ENCODE measurements around the gene MDP1. TPM values are rescaled to one million over a fixed set of nuclear protein-coding genes. Genes with fewer than 3 reads are reported as not detected.

Gene MDP1
- total RNA-seq, 1 experiment from 2014 or later, result 18.8 TPM

DNA sequence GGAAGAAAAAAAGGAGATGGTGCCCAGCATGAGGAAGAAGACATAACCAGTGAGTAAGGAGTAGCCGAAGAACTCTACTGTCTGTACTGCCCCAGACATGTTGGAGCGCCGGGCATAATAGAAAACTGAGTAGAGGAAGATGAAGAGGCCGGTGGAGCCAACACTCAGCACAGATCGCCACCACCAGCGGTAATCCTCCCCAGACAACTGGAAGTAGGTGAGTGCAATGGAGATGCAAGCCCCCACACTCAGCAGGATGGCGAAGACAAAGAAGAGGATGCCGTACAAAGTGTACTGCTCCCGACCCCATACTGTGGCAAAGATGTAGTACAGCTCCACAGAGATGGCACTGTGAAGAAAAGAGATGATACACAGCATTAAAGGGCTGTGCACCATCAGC is 26.4 kb downstream of the MDP1 start:
- Histone ChIP-seq H3K23me2 (ENCODE audit: insufficient read length, low read depth, low read length, poor library complexity, severe bottlenecking) (no peaks in the 10 kb centered on the region), H2AFZ (ENCODE audit: low read length) (no peak overlapping the region), H3K27me3 (ENCODE audit: insufficient read depth, low read length) (no peaks in the 10 kb centered on the region), H2BK15ac (ENCODE audit: low read depth, low read length) (no peak overlapping the region), H3T11ph (ENCODE audit: low read length) (no peak overlapping the region), H2BK120ac (ENCODE audit: low read depth, low read length, poor library complexity, severe bottlenecking) (no peak overlapping the region), H3K4me1 (ENCODE audit: insufficient read depth, low read length) (no peaks in the 10 kb centered on the region; the same call in 1 of the 2 replicates), H3K79me2 (ENCODE audit: insufficient read depth, low read length) (no peaks in the 10 kb centered on the region), H2BK12ac (ENCODE audit: insufficient read length, low read depth, low read length) (no peak overlapping the region), H3K9me3 (ENCODE audit: control insufficient read depth, low read depth, low read length) (no peaks in the 10 kb centered on the region), H4K20me1 (ENCODE audit: control insufficient read depth, insufficient read depth, insufficient read length) (no peaks in the 10 kb centered on the region), H2AK5ac (ENCODE audit: insufficient read length, low read length) (no peak overlapping the region), H3K79me1 (ENCODE audit: insufficient read depth, low read depth, low read length, poor library complexity, severe bottlenecking) (peaks cover 4% of the 10 kb centered on the region), H2BK5ac (ENCODE audit: insufficient read length, low read length) (no peak overlapping the region), H4K5ac (ENCODE audit: insufficient read length, low read depth, low read length) (no peak overlapping the region), H3K14ac (ENCODE audit: insufficient read depth, low read length) (no peak overlapping the region), H4K8ac (replicated peaks; ENCODE audit: insufficient read length, low read depth, low read length) (no peak overlapping the region), H3K18ac (ENCODE audit: insufficient read length, low read depth, low read length) (no peak overlapping the region), H2BK20ac (ENCODE audit: low read depth, low read length, poor library complexity, severe bottlenecking) (no peak overlapping the region), H3K4ac (ENCODE audit: low read depth, low read length) (no peak overlapping the region), H3K4me2 (ENCODE audit: insufficient read depth, insufficient read length, low read length) (no peak overlapping the region), H3K23ac (ENCODE audit: insufficient read length, low read depth, low read length) (no peak overlapping the region), H4K91ac (ENCODE audit: insufficient read length, low read depth, low read length) (no peak overlapping the region), H3K27ac (ENCODE audit: insufficient read length, low read depth, low read length) (no peak overlapping the region), H3K56ac (ENCODE audit: insufficient read length, low read depth, low read length) (no peak overlapping the region), H3K9ac (ENCODE audit: extremely low read depth, insufficient read length, low read length) (no peak overlapping the region)
- TF ChIP-seq, protein P1, sequence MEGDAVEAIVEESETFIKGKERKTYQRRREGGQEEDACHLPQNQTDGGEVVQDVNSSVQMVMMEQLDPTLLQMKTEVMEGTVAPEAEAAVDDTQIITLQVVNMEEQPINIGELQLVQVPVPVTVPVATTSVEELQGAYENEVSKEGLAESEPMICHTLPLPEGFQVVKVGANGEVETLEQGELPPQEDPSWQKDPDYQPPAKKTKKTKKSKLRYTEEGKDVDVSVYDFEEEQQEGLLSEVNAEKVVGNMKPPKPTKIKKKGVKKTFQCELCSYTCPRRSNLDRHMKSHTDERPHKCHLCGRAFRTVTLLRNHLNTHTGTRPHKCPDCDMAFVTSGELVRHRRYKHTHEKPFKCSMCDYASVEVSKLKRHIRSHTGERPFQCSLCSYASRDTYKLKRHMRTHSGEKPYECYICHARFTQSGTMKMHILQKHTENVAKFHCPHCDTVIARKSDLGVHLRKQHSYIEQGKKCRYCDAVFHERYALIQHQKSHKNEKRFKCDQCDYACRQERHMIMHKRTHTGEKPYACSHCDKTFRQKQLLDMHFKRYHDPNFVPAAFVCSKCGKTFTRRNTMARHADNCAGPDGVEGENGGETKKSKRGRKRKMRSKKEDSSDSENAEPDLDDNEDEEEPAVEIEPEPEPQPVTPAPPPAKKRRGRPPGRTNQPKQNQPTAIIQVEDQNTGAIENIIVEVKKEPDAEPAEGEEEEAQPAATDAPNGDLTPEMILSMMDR (conservative IDR thresholded peaks at IDR 0.05), result no peak
- no CpG with 5 or more reads among the region's 9 CpGs for WGBS (ENCODE audit: extremely low coverage, insufficient read length, low lambda C conversion rate)
- Mint-ChIP-seq H3K27me3 (ENCODE audit: low read depth) (no peaks in the 10 kb centered on the region), H3K4me3 (peak overlapping the region; percentile 94 to 95; a peak in 3 of 5 replicates), H3K36me3 (ENCODE audit: insufficient read depth in 1 of 3, low read depth in 3 of 3) (peaks cover 23 to 72% (median 60%) of the 10 kb centered on the region in 3 experiments), H3K4me1 (peaks cover 17 to 20% of the 10 kb centered on the region in 2 experiments), H3K27ac (peak overlapping the region in 2 of 3 experiments; percentile 37 to 63; a peak in 4 of 7 replicates), H3K9me3 (no peaks in the 10 kb centered on the region)
- no peak for DNase-seq
